ELF-1 (cell line): Measurements from ENCODE around the gene MAN2C1.
"Not testable (repeated sequence)": the region's sequence is repeated elsewhere in the genome, so short reads cannot be mapped to it uniquely, and the experiment has no call there.

Source experiments
- DNase-seq: peaks from one replicate; pipeline ENCODE4 v3.0.0-alpha.2; 2016; ENCODE audit warnings: low read depth, low spot score

Gene MAN2C1

GRCh38 chr15:75361361-75361988, 6.9 kb downstream of the MAN2C1 start:
- DNase-seq, result no peak

- DNase-seq, result no peak
Observed at GRCh38 chr15:75360856-75361255, 7.6 kb downstream of the MAN2C1 start.

- DNase-seq, result no peak
Observed at GRCh38 chr15:75360391-75360790, 8.0 kb downstream of the MAN2C1 start.

GRCh38 chr15:75359537-75360250, 8.7 kb downstream of the MAN2C1 start:
- DNase-seq, result no peak

GRCh38 chr15:75358771-75359536, 9.5 kb downstream of the MAN2C1 start:
- no peak for DNase-seq

GRCh38 chr15:75357976-75358673, 10.3 kb downstream of the MAN2C1 start:
- no peak for DNase-seq

- DNase-seq, result no peak
Observed at GRCh38 chr15:75356517-75356916, 11.9 kb downstream of the MAN2C1 start.

- no peak for DNase-seq
Observed at GRCh38 chr15:75356006-75356405, 12.4 kb downstream of the MAN2C1 start.

GRCh38 chr15:75355369-75355768, 13.0 kb downstream of the MAN2C1 start:
- no peak for DNase-seq

- DNase-seq, result no peak
Observed at GRCh38 chr15:75354454-75354853, 14.0 kb downstream of the MAN2C1 start.

- no peak for DNase-seq
Observed at GRCh38 chr15:75353604-75354003, 14.8 kb downstream of the MAN2C1 start.

GRCh38 chr15:75352186-75353080, 16.0 kb downstream of the MAN2C1 start:
- DNase-seq, result no peak

- DNase-seq, result no peak
Observed at GRCh38 chr15:75350601-75351361, 17.6 kb downstream of the MAN2C1 start.

- DNase-seq, result no peak
Observed at GRCh38 chr15:75349851-75350588, 18.4 kb downstream of the MAN2C1 start.

GRCh38 chr15:75349351-75349669, 19.1 kb downstream of the MAN2C1 start:
- not testable (repeated sequence) for DNase-seq

GRCh38 chr15:75348562-75349350, 19.7 kb downstream of the MAN2C1 start:
- peak; percentile 58 for DNase-seq

- DNase-seq, result peak; percentile 14
Observed at GRCh38 chr15:75348034-75348561, 20.3 kb downstream of the MAN2C1 start.

GRCh38 chr15:75347222-75348033, 21.0 kb downstream of the MAN2C1 start:
- DNase-seq, result peak; percentile 32
